A673 (cell line): ENCODE results near the gene NAGLU. TPM values are rescaled to one million over a fixed set of nuclear protein-coding genes. Genes with fewer than 3 reads are reported as not detected.

Experiments used
- BruUV-seq: library from RNA; stranded (reverse); fragments of 400-500 nt; replicated peaks from 2 replicates; lab custom pipeline; 2021; lab: Mats Ljungman, UMichigan
- CTCF ChIA-PET: fragments of 300-600 bp; sonication (Branson Sonifier 250); formaldehyde crosslinking; loops from one replicate; lab custom pipeline; 2022; ENCODE audit warnings: antibody characterized with exemption; lab: Charles Lee
- POLR2A ChIA-PET: fragments of 300-600 bp; sonication (Branson Sonifier 250); formaldehyde crosslinking; loops from one replicate; lab custom pipeline; 2022; ENCODE audit warnings: antibody characterized with exemption; ENCODE audit not compliant: low non-redundant PET; lab: Charles Lee
- DNase-seq: peaks from one replicate; pipeline ENCODE4 v3.0.0-alpha.2; 2015; ENCODE audit warnings: low spot score
- H3K27ac ChIP-seq: fragments of 200-600 bp; sonication (generic); 2 replicates; pipeline ENCODE4 v1.5.1; 2016; ENCODE audit warnings: mixed run types, low read depth, mild to moderate bottlenecking, mixed read lengths, antibody characterized with exemption, low read length; ENCODE audit not compliant: poor library complexity, severe bottlenecking
- H3K27me3 ChIP-seq: fragments of 200-600 bp; sonication (generic); replicated peaks from 2 replicates; pipeline ENCODE4 v1.6.1; 2017; ENCODE audit warnings: mixed run types, low read depth, mild to moderate bottlenecking, mixed read lengths, antibody characterized with exemption, low read length; ENCODE audit not compliant: insufficient read depth, poor library complexity
- H3K36me3 ChIP-seq: fragments of 200-600 bp; sonication (generic); 2 replicates; pipeline ENCODE4 v1.6.1; 2016; ENCODE audit warnings: mixed run types, mild to moderate bottlenecking, mixed read lengths, antibody characterized with exemption, low read length; ENCODE audit not compliant: insufficient read depth, poor library complexity, severe bottlenecking
- H3K4me1 ChIP-seq: fragments of 200-600 bp; sonication (generic); 2 replicates; pipeline ENCODE4 v1.6.1; 2017; ENCODE audit warnings: mixed run types, mild to moderate bottlenecking, mixed read lengths, antibody characterized with exemption, low read length; ENCODE audit not compliant: insufficient read depth, poor library complexity, severe bottlenecking
- H3K4me3 ChIP-seq: fragments of 200-600 bp; sonication (generic); 2 replicates; pipeline ENCODE4 v1.5.1; 2016; ENCODE audit warnings: low read depth, mixed run types, mild to moderate bottlenecking, mixed read lengths, low read length; ENCODE audit not compliant: poor library complexity, severe bottlenecking
- H3K9me3 ChIP-seq: fragments of 200-600 bp; sonication (generic); 2 replicates; pipeline ENCODE4 v1.6.1; 2016; ENCODE audit warnings: mixed run types, low read depth, mild to moderate bottlenecking, mixed read lengths, antibody characterized with exemption, low read length; ENCODE audit not compliant: poor library complexity, severe bottlenecking
- CTCF ChIP-seq: fragments of 300-800, 200-600 bp; sonication (generic); conservative IDR thresholded peaks from 2 replicates; pipeline ENCODE4 v1.5.1; 2017; ENCODE audit warnings: low read depth, mild to moderate bottlenecking, antibody characterized with exemption, low read length, moderate library complexity, mixed read lengths
- EZH2 ChIP-seq: fragments of 200-600 bp; sonication (generic); IDR thresholded peaks from 2 replicates; pipeline ENCODE4 v1.6.1; 2017; ENCODE audit warnings: borderline replicate concordance, low read depth, mild to moderate bottlenecking, mixed read lengths, antibody characterized with exemption, low read length; ENCODE audit not compliant: poor library complexity, severe bottlenecking
- intact Hi-C: fragments of 100-400 bp; cut with micrococcal nuclease; formaldehyde crosslinking; loops from one replicate; pipeline ENCODE4 v1.10.0; 2022; ENCODE audit not compliant: unreplicated experiment
- total RNA-seq: library from RNA; stranded (reverse); gene quantifications from 2 replicates; pipeline ENCODE4 v1.2.3, GENCODE V29; 2021

Gene NAGLU
- total RNA-seq, 1 experiment from 2014 or later, result 9.6 TPM

DNA sequence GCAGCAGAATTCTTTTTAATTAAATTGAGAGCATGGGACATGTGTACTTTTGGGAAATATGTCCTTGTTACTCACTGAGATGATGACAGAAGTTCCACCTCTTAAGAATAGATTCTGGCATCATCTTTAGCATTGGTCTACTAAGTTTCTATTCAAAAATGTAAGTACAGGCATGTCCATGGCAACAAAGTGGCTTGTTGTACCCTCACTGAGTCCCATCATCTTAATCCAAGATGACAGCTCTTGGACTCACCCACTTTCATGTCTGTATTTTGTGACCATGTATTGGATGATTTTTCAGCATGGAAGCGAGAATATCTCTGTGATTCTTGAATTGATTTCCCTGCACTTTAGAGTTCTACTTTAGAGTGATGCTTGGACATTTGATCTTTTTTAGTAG is 33.1 kb upstream of the NAGLU start:
- BruUV-seq, result no TSS peak
- H3K27ac ChIP-seq, result no peak overlapping the region
- ChIA-PET POLR2A (no interaction called here), CTCF (no interaction called here)
- no peak overlapping the region for H3K4me3 ChIP-seq
- no peak for DNase-seq
- H3K9me3 ChIP-seq, result no peaks in the 10 kb centered on the region
- TF ChIP-seq CTCF, result no peak
- TF ChIP-seq EZH2, result no peak
- no peaks in the 10 kb centered on the region for H3K4me1 ChIP-seq
- H3K36me3 ChIP-seq, result peaks cover 14% of the 10 kb centered on the region
- no peaks in the 10 kb centered on the region for H3K27me3 ChIP-seq
- intact Hi-C loops, result no loop called here

DNA sequence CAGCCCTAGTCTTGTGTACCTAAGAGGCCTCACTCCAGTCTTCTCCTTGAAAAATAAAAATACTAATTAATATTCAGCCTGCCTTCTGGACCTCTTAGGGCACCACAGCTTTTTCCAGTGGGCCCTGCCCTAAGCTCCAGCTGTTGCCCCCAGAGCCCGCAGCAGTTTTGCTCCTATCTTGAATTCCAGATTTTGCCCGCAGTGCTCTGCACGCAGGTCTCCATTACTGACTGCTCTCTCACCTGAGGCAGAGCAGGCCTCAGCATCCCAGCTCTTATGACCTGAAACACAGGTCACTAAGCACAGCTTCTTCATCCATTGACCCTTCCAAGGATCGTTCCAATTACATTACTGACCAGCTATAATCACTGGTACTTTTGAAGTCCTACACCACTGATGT is 28.4 kb upstream of the NAGLU start:
- no peak for DNase-seq
- Histone ChIP-seq H3K4me1 (no peaks in the 10 kb centered on the region), H3K36me3 (peaks cover 8% of the 10 kb centered on the region), H3K4me3 (no peak overlapping the region), H3K27me3 (no peaks in the 10 kb centered on the region), H3K9me3 (no peaks in the 10 kb centered on the region), H3K27ac (no peak overlapping the region)
- no TSS peak for BruUV-seq
- intact Hi-C loops, result no loop called here
- no peak for TF ChIP-seq EZH2
- no peak for TF ChIP-seq CTCF
- POLR2A ChIA-PET, result no interaction called here
- CTCF ChIA-PET, result interaction anchor here (0.5 to 0.6 kb wide), 2 partner anchors 25 to 102 kb away, joined by 3 to 4 read pairs; no protein-coding TSS in a partner anchor

DNA sequence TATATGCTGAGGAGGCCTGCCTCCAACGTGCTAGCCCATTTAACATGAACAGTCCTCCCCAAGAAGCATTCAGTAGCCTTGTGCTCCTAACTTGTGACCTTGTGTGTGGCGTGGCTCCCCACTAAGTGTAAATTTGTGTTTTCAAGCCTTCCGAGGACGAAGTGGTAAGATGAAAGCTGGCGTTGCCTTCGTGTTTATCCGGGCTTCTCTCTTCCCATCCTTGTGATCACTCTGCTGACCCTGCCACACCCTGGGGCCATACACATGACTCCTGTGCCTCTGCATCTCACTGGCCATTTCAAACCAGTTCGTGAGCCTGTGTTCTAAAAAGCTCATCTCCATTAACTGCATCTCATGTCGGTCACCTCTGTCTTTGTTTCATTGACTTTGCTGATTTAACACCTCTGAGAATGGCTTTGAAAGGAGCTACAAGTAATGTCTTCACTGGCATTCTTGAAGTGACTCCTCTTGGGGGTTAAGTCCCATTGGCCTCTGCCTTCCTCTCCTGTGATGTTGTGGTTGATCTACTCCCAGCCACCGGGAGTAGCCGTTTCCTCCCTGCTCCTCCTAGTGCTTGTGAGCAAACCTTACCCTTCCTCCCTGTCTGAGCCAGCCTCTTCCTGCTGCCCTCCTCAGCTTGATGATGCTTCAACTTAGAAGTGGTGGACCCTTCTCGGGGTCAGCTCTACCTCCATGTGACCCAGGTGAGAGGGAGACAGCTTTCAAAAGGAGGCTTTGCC is 27.4 kb upstream of the NAGLU start:
- no peak for DNase-seq
- intact Hi-C loops, result no loop called here
- CTCF ChIA-PET, result interaction anchor here (0.6 kb wide), 1 partner anchor 24 kb away, joined by 3 read pairs; no protein-coding TSS in a partner anchor
- peaks cover 5% of the 10 kb centered on the region for H3K36me3 ChIP-seq
- no peaks in the 10 kb centered on the region for H3K27me3 ChIP-seq
- H3K4me1 ChIP-seq, result no peaks in the 10 kb centered on the region
- H3K4me3 ChIP-seq, result no peak overlapping the region
- no TSS peak for BruUV-seq
- no peak overlapping the region for H3K27ac ChIP-seq
- POLR2A ChIA-PET, result no interaction called here
- H3K9me3 ChIP-seq, result no peaks in the 10 kb centered on the region
- TF ChIP-seq CTCF, result no peak
- no peak for TF ChIP-seq EZH2
